Sigmoid colon (tissue), 4 donors: ENCODE measurements around the gene YTHDF1.

Source experiments
- CTCF ChIP-seq, 4 experiments: fragments of 450-650 bp in 3 of 4; fragments of 200-600 bp in 1 of 4; IDR thresholded peaks; one replicate each; pipeline ENCODE4 v1.5.1; 2016 to 2019; ENCODE audit warnings: antibody characterized with exemption in 4 of 4, mild to moderate bottlenecking in 3 of 4, moderate library complexity in 2 of 4
- EP300 ChIP-seq, 4 donors: sonication (generic); formaldehyde crosslinking; IDR thresholded peaks; one replicate each; pipeline ENCODE4 v1.6.1; 2017; ENCODE audit warnings: antibody characterized with exemption in 4 of 4
- POLR2A ChIP-seq, 2 donors: fragments of 450-650 bp; IDR thresholded peaks; one replicate each; pipeline ENCODE4 v1.6.1; 2016; ENCODE audit warnings: antibody characterized with exemption in 2 of 2, mild to moderate bottlenecking in 2 of 2, moderate library complexity in 2 of 2
- POLR2AphosphoS5 ChIP-seq, 4 donors: sonication (generic); formaldehyde crosslinking; IDR thresholded peaks; one replicate each; pipeline ENCODE4 v1.6.1; 2017; ENCODE audit warnings: antibody characterized with exemption in 4 of 4

GRCh38 chr20:63260521-63260920, 44.6 kb upstream of the YTHDF1 start:
- TF ChIP-seq CTCF (IDR thresholded peaks at IDR 0.05) (no peak), POLR2A (IDR thresholded peaks at IDR 0.05) (no peak), EP300 (IDR thresholded peaks at IDR 0.05) (no peak), POLR2AphosphoS5 (IDR thresholded peaks at IDR 0.05) (no peak)
